ENCODE measurements around the gene PIGV. TPM values are rescaled to one million over a fixed set of nuclear protein-coding genes. Genes with fewer than 3 reads are reported as not detected.

The PIGV gene
- polyA plus RNA-seq, 4 donors, result 13.1 to 18.3 (median 16.8) TPM

DNA sequence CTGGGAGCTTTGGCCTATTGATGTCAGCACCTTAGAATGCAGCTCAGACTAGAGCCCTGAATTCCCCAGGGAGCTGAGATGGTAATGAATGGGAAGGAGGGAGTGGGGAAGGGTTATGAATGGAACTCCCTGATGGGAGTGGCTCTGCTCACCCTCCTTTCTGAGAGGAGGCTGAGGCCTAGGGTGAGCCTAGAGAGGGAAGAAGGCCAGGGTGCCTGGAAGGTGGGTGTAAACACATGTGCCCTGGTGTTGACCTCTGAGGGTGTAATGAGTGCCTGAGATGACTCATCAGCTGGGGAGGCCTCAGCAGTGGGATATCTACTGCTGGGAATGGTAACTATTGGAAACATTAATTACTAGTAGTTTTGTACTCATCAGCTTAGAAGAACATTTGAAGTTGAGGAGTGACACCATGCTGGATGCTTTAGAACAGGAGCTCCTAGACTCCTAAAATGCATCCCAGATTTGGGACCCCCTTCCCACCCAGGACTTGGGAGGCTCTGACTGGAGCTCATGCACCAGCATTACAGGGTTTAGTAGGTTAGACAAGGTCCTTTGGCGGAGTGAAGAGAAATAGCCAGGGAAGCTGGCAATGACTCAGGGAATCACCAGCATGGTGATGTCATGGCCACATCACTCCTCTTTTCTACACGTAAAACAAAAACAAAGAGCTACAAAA is 16.0 kb upstream of the PIGV start:
- DNase-seq (ENCODE audit: low read depth in 4 of 4, low spot score in 3 of 4), result no peak

DNA sequence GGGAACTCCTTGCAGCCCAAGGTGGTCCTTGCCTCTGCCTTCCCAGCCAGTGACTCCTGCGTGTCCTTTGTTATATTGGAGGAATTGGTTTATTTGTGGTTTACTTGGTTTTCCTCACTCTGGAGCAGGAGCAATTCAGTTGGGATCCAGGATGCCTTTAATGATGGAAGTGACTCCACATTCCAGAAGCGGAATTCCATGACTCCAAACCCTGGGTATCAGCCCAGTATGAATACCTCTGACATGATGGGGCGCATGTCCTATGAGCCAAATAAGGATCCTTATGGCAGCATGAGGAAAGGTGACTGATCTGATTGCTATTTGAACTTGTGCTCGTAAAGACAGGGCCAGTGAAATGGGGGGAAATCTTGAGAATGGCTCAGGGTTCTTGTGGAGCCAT is 15.1 kb upstream of the PIGV start:
- no peak for DNase-seq (ENCODE audit: low read depth in 4 of 4, low spot score in 3 of 4)

DNA sequence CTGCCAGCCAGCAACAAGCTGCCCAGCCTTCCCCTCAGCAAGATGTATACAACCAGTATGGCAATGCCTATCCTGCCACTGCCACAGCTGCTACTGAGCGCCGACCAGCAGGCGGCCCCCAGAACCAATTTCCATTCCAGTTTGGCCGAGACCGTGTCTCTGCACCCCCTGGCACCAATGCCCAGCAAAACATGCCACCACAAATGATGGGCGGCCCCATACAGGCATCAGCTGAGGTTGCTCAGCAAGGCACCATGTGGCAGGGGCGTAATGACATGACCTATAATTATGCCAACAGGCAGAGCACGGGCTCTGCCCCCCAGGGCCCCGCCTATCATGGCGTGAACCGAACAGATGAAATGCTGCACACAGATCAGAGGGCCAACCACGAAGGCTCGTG is 13.3 kb upstream of the PIGV start:
- no peak for DNase-seq (ENCODE audit: low read depth in 4 of 4, low spot score in 3 of 4)

DNA sequence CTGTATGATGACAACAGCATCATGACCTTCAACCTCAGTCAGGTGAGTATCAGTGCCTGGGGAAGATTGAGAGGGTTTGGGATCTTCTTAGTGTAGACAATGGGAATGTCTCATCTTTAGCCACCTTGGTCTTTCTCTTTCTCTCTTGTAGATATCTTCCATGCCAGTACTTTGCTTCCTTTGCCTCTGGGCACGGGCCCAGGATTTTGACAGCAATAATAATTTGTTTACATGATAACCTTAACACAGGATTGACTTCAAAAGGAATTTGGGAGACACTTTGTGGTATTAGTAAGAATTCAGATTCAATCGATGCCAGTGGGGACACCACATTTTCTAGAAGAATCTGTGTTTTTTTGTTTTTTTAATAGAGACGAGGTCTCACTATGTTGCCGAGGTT is 12.1 kb upstream of the PIGV start:
- no peak for DNase-seq (ENCODE audit: low read depth in 4 of 4, low spot score in 3 of 4)

DNA sequence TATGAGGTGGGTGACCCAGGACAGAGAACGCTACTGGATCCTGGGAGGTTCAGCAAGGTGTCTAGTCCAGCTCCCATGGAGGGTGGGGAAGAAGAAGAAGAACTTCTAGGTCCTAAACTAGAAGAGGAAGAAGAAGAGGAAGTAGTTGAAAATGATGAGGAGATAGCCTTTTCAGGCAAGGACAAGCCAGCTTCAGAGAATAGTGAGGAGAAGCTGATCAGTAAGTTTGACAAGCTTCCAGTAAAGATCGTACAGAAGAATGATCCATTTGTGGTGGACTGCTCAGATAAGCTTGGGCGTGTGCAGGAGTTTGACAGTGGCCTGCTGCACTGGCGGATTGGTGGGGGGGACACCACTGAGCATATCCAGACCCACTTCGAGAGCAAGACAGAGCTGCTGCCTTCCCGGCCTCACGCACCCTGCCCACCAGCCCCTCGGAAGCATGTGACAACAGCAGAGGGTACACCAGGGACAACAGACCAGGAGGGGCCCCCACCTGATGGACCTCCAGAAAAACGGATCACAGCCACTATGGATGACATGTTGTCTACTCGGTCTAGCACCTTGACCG is 8.6 kb upstream of the PIGV start:
- no peak for DNase-seq (ENCODE audit: low read depth in 4 of 4, low spot score in 3 of 4)

DNA sequence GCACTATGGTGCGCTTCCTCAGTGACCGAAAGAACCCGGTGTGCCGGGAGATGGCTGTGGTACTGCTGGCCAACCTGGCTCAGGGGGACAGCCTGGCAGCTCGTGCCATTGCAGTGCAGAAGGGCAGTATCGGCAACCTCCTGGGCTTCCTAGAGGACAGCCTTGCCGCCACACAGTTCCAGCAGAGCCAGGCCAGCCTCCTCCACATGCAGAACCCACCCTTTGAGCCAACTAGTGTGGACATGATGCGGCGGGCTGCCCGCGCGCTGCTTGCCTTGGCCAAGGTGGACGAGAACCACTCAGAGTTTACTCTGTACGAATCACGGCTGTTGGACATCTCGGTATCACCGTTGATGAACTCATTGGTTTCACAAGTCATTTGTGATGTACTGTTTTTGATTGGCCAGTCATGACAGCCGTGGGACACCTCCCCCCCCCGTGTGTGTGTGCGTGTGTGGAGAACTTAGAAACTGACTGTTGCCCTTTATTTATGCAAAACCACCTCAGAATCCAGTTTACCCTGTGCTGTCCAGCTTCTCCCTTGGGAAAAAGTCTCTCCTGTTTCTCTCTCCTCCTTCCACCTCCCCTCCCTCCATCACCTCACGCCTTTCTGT is 7.3 kb upstream of the PIGV start:
- no peak for DNase-seq (ENCODE audit: low read depth in 4 of 4, low spot score in 3 of 4)

DNA sequence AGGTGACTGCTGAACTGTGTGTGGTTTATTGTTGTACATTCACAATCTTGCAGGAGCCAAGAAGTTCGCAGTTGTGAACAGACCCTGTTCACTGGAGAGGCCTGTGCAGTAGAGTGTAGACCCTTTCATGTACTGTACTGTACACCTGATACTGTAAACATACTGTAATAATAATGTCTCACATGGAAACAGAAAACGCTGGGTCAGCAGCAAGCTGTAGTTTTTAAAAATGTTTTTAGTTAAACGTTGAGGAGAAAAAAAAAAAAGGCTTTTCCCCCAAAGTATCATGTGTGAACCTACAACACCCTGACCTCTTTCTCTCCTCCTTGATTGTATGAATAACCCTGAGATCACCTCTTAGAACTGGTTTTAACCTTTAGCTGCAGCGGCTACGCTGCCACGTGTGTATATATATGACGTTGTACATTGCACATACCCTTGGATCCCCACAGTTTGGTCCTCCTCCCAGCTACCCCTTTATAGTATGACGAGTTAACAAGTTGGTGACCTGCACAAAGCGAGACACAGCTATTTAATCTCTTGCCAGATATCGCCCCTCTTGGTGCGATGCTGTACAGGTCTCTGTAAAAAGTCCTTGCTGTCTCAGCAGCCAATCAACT is 6.4 kb upstream of the PIGV start:
- DNase-seq (ENCODE audit: low read depth in 4 of 4, low spot score in 3 of 4), result no peak

DNA sequence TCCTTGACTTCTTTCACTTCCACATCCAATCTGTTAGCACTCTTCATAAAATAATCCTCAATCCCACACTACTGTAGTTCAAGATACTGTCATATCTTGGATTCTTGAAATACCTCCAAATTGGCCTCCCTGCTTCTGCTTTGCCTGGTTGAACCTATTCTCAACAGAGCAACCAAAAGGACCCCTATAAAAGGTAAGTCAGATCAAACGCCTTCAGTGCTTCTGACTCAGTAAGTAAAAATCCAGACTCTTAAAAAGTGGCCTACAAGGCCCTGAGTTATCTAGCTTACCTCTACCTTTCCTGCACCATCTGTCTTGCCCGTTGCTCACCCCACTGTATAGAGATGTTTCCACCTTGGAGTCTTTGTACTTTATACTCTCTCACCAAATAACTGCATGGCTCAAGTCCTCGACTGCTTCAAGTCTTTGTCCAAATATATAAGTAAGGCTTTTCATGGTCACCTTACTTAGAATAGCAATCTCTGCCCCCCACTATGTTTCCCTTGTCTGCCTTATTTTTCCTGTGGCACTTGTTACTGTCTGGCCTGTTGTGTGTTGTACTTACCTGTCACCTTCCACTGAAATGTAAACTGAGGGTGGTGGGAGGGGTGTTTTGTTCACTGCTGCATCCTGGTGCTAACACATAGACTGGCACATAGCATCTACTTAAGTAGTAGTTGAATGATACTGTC is 5.1 kb upstream of the PIGV start:
- DNase-seq (ENCODE audit: low read depth in 4 of 4, low spot score in 3 of 4), result no peak

DNA sequence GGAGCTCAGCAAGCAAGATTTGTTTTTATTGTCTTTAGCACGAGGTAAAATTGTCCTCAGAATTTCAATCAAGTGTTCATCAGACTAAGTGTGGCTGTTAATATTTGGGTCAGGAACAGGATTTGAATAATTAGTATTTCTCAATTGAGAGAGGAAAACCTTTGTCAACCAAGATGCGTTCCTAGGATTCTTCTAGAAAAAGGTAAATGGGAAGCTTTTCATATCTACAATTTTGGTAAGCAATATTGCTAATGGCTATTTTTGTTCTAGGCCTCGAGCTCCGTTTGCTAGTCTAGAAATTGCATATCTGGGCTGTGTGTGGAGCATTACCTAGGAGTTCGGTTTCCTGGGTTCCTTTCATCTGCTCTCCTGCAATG is 4.1 kb upstream of the PIGV start:
- DNase-seq (ENCODE audit: low read depth in 4 of 4, low spot score in 3 of 4), result no peak

DNA sequence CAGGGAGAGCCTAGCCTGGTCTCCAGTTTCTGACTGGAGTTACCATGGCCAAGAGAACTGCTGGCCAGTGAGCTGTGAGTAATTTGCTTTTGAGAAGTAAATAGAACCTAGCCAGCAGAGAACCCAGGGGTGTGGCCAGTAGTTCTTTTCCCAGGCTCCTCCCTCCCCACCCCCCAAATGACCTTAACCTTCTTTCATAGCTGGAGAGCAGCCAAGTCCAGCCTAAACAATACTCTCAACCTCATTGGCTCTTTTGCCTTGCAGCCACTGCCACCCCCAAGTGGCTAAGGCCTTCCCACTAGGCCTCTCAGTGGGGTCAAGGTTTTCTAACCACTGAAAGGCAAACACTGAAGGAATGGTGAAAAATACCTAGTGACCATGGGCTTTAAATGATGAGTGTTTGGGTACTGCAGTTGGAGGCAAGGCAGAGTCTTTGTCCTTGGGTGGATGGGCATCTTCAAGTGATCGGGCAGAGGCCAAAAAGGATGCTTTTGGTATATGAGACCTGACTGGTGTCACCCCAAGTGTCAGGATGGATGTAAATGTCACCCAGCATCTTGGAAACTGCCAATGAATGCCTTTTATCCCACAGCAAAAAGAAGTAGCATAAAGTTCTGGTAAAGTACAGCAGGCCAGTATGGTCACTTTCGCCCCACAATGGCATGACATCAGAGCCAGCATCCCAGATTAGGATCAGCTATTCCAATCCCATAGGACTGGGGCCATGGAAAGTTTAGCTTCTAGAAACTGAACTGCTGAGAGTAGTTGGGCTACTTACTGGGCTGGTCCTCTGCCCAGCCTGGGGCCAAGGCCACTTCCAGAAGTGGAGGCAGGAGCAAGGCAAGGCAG is 3.5 kb upstream of the PIGV start:
- peak; percentile 43 to 69 (median 44) for DNase-seq (ENCODE audit: low read depth in 4 of 4, low spot score in 3 of 4)

DNA sequence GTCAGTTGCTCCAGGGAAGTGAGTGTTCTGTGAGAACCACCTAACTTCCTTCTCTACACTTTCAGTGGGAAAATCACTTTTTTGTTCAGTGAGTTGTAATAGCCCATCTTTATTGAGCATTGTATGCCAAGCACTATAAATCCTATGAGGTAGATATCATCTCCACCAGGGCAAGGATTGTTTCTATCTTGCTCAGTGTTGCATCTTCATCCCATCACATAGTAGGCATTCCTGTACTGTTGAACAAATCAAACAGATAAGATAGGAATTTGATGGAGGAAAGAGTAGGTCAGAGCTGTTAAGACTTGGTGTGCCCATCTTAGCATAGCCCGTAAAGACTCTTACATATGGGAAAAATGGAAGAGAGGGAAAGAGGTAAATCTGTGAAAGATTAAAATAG is 2.9 kb upstream of the PIGV start:
- DNase-seq (ENCODE audit: low read depth in 4 of 4, low spot score in 3 of 4), result no peak

DNA sequence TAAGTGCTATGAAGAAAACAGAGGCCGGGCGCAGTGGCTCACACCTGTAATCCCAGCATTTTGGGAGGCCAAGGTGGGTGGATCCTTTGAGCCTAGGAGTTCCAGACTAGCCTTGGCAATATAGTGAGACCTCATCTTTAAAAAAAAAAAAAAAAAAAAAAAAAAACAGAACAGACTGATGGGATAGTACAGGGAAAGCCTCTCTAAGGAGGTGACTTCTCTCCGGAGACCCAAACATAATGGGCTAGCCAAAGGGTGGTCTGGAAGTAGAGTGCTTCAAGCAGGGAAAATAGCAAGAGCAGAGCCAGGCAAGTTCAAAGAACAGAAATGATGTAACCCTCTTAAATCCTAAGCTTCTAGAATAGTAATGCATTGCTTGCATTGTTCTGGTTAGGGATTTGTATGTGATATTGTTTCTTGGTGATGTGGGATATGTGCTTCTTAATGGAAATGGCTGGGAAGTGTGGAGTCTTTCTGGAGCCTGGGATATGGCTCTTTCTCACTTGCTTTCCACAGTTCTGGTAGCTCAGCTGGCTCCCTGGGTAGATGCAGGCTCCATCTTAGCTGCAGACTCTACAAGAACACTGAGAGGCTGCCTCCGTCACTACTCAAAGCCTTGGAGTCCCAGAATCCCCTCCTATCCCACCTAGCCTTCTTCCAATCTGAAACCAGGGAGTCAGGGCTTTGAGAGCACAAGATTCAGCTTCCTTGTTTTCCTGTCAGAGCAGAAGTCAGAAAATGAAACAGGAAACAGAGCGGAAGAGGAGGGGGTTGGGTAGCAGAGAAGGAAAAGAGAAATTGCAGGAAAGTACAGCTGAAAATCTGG is 1.9 kb upstream of the PIGV start:
- peak in 1 of 4 donors; percentile 31 for DNase-seq (ENCODE audit: low read depth in 4 of 4, low spot score in 3 of 4)

DNA sequence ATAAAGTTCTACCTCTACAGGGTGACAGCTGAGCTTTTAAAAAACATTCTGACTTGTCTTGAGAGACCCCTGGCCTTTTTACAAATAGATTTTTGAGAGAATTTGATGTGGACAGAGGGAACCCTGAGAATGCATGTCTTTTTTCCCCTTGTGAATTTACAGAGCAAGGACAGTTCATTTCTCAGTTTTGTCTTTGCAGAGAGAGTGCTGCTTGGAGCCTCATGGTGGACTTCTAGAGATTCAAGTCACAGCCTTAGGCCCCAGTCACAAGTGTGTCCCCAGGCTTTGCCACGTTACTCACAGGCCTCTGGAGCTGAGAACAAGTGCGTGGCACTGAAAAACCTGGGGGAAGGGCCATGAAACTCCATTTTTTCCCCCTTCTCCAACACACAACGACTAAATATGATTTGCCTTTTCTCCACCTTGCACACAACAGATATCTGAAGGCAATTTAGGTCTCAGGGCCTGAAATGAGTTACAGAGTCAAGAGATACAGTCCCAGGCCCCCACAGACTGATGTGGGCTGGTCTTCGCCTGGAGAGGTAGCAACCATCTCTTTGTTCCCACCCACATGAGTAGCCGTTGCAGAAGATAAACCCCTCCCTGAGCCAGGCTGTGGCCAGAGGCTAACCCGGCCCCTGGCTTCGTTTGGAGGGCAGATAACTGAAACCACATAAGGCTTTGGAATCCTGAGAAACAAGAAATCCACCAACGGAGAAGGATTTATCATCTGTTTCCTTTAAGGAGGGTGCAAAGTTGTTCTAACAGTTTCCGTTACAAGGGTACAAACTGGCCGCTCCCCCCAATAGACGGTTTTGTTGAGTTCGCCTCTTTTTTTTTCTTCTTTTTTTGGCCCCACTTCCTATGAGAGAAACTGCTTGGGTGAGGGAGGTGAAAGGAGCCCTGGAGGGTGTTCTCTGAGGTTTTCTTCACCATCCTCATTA is 1.0 kb upstream of the PIGV start:
- DNase-seq (ENCODE audit: low read depth in 4 of 4, low spot score in 3 of 4), result peak in 2 of 4 donors; percentile 35 to 36

DNA sequence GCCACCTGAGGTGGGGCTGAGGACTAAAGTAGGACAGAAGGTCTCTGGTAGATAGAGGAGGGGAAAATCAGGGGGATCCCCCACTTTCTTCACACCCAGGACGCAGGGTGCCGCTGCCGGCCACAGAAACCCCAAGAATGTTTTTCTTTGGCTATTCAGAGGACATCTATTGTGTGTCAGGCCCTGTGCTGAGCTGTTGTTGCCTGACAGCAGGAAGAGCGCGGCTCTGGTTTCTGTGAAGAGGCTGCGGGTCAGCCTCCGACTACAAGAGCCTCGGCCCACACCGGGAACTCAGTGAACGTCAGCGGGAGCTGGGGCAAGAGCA is 407 bp upstream of the PIGV start:
- no peak for DNase-seq (ENCODE audit: low read depth in 4 of 4, low spot score in 3 of 4)

DNA sequence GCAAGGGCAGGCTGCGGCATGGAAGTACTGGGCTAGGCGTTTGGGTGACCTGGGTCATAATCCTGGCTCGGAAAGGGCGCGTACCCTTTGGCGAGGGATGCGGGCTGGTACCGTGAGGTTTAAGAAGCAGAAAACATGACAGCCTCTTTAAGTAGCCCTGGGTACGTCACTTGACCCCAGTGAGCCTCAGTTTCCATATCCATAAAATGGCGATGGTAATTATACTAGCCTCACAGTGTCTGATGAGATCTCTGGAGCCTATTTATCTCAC is 700 bp downstream of the PIGV start:
- no peak for DNase-seq (ENCODE audit: low read depth in 4 of 4, low spot score in 3 of 4)

DNA sequence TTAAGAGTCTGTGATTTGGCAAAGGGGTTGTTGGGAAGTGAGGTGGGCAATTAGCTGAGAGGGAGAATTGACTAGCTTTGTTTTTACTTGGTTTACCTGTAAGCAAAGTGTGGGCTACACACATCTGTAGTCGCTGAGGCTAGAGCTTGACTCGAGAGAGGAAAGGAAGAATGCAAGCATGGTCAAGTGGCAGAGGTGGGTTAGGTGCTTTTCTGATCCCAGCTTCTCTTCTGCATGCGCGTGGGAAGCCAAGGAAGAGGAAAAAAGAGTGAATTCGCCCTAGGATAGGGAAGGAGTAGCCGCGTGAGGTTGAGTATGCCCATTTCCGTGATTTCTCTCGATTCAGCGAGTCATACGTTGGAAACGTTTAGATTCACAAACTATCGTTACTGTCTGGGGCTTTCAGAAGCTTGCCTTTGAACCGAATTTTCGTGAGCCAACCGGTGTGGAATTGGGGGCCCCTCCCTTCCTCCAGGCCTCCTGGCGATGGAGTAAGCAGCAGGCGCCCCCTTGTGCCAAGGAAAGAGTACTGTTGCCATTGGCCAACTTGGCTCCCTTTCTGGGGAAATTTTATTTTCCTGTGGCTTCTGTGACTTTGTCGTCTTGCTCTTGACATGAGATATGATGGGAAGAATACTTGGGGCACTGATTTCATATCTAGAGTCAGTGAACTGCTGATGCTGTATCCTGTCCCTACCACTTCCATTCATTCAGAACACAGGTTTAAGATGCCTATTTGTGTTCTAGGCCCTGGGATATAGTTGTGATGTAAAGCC is 1.3 kb downstream of the PIGV start:
- peak in 3 of 4 donors; percentile 54 to 73 (median 65) for DNase-seq (ENCODE audit: low read depth in 4 of 4, low spot score in 3 of 4)

DNA sequence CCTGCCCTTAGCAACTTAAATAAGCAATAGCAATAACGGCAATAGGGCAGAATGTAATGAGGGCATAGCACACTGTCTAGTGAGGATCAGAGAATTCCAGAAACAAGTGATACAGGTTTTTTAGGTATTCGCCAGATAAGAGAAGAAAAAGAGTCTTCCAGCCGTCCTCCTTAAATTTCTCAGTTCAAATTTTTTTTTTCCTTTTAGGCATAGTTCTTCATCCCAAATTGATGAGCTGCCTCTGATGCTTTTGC is 1.8 kb downstream of the PIGV start:
- no peak for DNase-seq (ENCODE audit: low read depth in 4 of 4, low spot score in 3 of 4)

DNA sequence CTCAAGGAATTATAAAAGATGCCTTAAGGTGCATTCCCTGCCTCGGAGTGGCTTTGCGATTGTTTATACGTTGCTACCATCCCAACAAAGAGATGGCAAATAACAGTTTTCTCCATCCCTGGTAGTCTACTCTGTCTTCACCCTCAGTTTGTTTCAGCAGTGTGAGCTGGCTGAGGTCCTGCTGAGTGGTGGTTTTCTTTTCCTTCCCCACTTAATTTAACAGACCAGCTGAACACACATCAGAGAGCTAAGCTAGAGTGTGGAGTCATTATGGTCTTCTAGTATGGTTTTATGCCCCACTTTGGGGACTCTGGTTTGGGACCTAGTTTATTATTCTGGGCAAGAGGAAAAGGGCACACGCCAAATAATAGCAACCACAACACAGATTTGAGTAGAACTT is 2.2 kb downstream of the PIGV start:
- DNase-seq (ENCODE audit: low read depth in 4 of 4, low spot score in 3 of 4), result no peak

Measured in left renal pelvis (tissue), 4 donors.